Osteocyte (in vitro differentiated cells): ENCODE measurements around the gene INAVA. TPM values are rescaled to one million over a fixed set of nuclear protein-coding genes. Genes with fewer than 3 reads are reported as not detected.

ENCODE experiments used
- DNase-seq: peaks from one replicate; pipeline ENCODE4 v3.0.0; 2021; ENCODE audit warnings: mixed read lengths; ENCODE audit not compliant: unreplicated experiment; ENCODE audit errors: extremely low spot score
- H3K27ac Mint-ChIP-seq: one replicate; pipeline ENCODE4 v1.8.0; 2021; ENCODE audit warnings: mild to moderate bottlenecking, mixed read lengths; ENCODE audit not compliant: unreplicated experiment
- H3K27me3 Mint-ChIP-seq: one replicate; pipeline ENCODE4 v1.8.0; 2021; ENCODE audit warnings: mixed read lengths; ENCODE audit not compliant: unreplicated experiment
- H3K36me3 Mint-ChIP-seq: one replicate; pipeline ENCODE4 v1.8.0; 2021; ENCODE audit warnings: mixed read lengths; ENCODE audit not compliant: unreplicated experiment
- H3K4me1 Mint-ChIP-seq: one replicate; pipeline ENCODE4 v1.8.0; 2021; ENCODE audit warnings: mixed read lengths; ENCODE audit not compliant: unreplicated experiment
- H3K4me3 Mint-ChIP-seq: one replicate; pipeline ENCODE4 v1.8.0; 2021; ENCODE audit warnings: mild to moderate bottlenecking, moderate library complexity, mixed read lengths; ENCODE audit not compliant: unreplicated experiment
- H3K9me3 Mint-ChIP-seq: one replicate; pipeline ENCODE4 v1.8.0; 2021; ENCODE audit warnings: mixed read lengths; ENCODE audit not compliant: unreplicated experiment
- total RNA-seq: library from RNA; stranded (reverse); gene quantifications from 2 replicates; pipeline ENCODE4 v1.2.1, GENCODE V29; 2021
- TF ChIP-seq, protein P1 (sequence below): fragments of 200-600 bp; sonication (generic); IDR thresholded peaks from 2 replicates; pipeline ENCODE4 v1.5.0; 2021; ENCODE audit warnings: antibody characterized with exemption, mild to moderate bottlenecking, moderate library complexity

The INAVA gene
- total RNA-seq, 1 donor from 2014 or later, result 2.0 TPM

DNA sequence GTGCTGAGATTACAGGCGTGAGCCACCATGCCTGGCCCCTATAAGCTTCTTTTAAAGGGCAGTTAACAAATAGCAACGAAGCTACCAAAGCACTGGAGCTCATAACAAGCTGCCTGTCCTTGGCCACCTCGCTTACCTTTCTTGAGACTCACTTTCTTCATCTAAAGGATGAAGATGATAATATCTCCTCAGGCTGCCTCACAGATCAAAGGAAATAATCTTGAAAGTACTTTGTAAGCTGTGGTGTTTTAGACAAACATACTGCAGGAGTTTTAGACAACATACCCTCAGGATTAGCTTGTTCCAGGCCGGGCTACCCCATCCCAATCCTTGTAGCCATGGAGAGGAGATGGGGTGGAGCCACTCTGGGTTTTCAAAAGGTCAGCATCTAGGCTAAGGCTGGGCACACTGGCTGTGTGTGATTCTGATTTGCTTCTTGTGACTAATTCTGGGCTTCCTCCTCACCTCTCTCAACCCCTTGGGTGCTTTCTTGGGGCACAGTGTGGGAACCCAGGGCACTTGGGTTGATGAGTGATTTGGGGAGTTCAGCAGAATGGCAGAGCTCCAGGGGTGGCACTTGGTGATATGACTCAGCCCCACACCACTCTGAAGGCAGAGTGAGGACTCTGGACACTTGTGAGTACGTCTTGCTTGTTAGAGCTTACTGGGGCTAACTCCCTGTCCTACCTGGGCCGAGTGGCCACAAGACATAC lies 16.7 kb upstream of the INAVA start:
- no peak for DNase-seq
- TF ChIP-seq, protein P1, sequence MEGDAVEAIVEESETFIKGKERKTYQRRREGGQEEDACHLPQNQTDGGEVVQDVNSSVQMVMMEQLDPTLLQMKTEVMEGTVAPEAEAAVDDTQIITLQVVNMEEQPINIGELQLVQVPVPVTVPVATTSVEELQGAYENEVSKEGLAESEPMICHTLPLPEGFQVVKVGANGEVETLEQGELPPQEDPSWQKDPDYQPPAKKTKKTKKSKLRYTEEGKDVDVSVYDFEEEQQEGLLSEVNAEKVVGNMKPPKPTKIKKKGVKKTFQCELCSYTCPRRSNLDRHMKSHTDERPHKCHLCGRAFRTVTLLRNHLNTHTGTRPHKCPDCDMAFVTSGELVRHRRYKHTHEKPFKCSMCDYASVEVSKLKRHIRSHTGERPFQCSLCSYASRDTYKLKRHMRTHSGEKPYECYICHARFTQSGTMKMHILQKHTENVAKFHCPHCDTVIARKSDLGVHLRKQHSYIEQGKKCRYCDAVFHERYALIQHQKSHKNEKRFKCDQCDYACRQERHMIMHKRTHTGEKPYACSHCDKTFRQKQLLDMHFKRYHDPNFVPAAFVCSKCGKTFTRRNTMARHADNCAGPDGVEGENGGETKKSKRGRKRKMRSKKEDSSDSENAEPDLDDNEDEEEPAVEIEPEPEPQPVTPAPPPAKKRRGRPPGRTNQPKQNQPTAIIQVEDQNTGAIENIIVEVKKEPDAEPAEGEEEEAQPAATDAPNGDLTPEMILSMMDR, result no peak
- no peak overlapping the region for H3K4me3 Mint-ChIP-seq
- no peaks in the 10 kb centered on the region for H3K4me1 Mint-ChIP-seq
- H3K9me3 Mint-ChIP-seq, result no peaks in the 10 kb centered on the region
- H3K27ac Mint-ChIP-seq, result no peak overlapping the region
- no peaks in the 10 kb centered on the region for H3K36me3 Mint-ChIP-seq
- H3K27me3 Mint-ChIP-seq, result peaks cover 27% of the 10 kb centered on the region

DNA sequence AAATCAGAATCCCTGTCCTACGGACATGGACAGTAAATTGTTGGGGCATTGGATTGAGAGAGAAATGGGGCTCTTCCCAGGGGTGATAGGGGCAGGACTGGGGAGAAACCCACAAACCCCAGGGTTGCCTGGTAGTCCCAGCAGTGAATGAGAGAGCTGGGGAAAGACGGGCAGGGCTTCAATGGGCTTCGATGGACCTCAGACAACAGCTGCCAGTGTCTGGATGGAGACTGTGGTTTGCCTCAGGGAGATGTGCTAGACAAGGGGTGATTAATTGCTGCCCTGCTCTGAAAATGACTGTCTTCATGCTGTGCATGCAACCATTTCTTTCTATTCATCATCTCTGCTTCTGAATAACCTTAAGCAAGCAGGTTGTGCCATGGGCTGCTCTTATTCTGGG lies 14.5 kb upstream of the INAVA start:
- Mint-ChIP-seq H3K27me3 (peaks cover 21% of the 10 kb centered on the region), H3K36me3 (no peaks in the 10 kb centered on the region), H3K27ac (no peak overlapping the region), H3K9me3 (no peaks in the 10 kb centered on the region), H3K4me1 (no peaks in the 10 kb centered on the region), H3K4me3 (no peak overlapping the region)
- TF ChIP-seq, protein P1, result no peak
- DNase-seq, result peak; percentile 49

DNA sequence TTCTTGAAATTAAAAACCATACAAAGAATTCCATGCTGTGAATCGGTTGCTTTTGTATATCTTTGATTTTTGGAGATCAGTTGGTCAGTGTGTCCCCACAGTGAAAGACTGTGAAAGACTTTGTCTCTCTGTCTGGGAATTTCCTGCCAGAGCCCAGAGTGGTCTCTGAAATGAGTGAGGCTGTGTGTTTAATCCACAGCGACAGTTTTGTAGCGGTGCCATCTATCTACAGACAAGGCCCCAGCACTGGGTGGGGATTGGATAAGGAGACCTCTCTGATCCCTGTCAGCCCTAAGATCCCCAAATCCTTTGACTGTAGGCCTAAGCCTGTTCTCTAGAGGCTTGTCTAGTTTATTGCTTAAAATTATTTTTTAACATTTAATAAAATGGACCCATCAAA lies 11.6 kb upstream of the INAVA start:
- no peak for DNase-seq
- no peaks in the 10 kb centered on the region for H3K9me3 Mint-ChIP-seq
- H3K4me3 Mint-ChIP-seq, result no peak overlapping the region
- H3K27me3 Mint-ChIP-seq, result peaks cover 7% of the 10 kb centered on the region
- no peak overlapping the region for H3K27ac Mint-ChIP-seq
- TF ChIP-seq, protein P1, result no peak
- H3K36me3 Mint-ChIP-seq, result no peaks in the 10 kb centered on the region
- H3K4me1 Mint-ChIP-seq, result peaks cover 9% of the 10 kb centered on the region

DNA sequence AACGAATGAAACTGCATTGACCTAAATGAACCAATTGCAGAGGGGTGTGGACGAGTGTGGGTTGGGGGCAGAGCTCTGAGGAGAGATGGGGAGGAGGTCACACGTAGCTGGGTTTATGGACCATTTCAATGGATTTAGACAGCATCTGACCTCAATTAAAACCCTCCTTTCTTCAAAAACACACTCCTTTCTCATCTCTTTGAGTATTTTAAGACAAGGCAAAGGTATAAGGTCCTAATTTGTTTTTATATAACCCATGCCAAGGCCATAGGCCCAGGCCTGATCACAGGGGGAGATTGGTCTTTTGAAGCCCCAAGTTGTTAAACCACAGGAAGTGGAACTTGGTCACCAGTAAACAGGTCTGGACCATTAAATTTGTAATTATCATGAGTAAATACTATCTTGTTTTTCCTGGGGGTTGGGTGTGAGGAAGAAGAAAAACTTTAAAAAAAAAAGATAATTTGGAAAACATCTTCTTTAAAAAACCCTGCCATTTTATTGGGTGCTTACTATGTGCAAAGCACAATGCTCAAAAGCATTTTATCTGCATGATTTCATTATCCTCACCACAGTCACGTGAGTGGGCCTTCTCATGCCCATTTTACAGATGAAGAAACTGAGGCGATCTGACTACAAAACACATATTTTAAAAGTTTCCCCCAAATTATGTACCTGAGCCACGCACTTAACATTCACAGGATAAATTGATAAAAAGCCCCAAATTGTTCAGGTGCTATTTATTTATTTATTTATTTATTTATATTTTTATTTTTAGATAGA lies 8.9 kb upstream of the INAVA start:
- no peaks in the 10 kb centered on the region for H3K36me3 Mint-ChIP-seq
- DNase-seq, result no peak
- H3K9me3 Mint-ChIP-seq, result no peaks in the 10 kb centered on the region
- H3K27ac Mint-ChIP-seq, result no peak overlapping the region
- H3K4me3 Mint-ChIP-seq, result no peak overlapping the region
- peaks cover 19% of the 10 kb centered on the region for H3K4me1 Mint-ChIP-seq
- peaks cover 5% of the 10 kb centered on the region for H3K27me3 Mint-ChIP-seq
- TF ChIP-seq, protein P1, result no peak

DNA sequence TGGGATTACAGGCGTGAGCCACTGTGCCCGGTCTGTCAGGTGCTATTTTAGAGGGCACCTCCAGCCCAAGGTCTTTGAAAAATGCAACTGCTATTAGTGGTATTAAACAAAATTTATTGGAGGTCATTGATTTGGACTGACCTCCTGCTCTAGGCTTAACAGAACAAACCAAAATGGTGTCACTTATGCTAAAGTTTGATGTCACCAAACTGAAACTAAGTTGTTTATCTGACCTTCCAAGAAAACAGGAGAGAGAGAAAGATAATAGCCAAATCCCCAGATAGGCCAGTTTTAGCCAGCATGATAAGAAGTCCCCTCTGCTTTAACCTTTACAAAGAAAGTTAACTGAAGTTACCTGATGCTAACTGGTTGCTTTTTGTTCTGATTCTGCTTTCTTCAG lies 8.1 kb upstream of the INAVA start:
- no peak overlapping the region for H3K27ac Mint-ChIP-seq

More for the DNA sequence above, 8.1 kb upstream of the INAVA start:
- Mint-ChIP-seq H3K27me3 (peaks cover 2% of the 10 kb centered on the region), H3K4me3 (no peak overlapping the region), H3K9me3 (no peaks in the 10 kb centered on the region), H3K4me1 (peaks cover 22% of the 10 kb centered on the region), H3K36me3 (no peaks in the 10 kb centered on the region)
- TF ChIP-seq, protein P1, result no peak
- DNase-seq, result no peak
